HG03460 (cell line): ENCODE measurements around the gene NLRP1.

Source experiments
- ATAC-seq: cut with Tn5 transposase; IDR thresholded peaks from one replicate; pipeline ENCODE4 v1.9.1; 2021; ENCODE audit not compliant: unreplicated experiment

NLRP1 gene

DNA sequence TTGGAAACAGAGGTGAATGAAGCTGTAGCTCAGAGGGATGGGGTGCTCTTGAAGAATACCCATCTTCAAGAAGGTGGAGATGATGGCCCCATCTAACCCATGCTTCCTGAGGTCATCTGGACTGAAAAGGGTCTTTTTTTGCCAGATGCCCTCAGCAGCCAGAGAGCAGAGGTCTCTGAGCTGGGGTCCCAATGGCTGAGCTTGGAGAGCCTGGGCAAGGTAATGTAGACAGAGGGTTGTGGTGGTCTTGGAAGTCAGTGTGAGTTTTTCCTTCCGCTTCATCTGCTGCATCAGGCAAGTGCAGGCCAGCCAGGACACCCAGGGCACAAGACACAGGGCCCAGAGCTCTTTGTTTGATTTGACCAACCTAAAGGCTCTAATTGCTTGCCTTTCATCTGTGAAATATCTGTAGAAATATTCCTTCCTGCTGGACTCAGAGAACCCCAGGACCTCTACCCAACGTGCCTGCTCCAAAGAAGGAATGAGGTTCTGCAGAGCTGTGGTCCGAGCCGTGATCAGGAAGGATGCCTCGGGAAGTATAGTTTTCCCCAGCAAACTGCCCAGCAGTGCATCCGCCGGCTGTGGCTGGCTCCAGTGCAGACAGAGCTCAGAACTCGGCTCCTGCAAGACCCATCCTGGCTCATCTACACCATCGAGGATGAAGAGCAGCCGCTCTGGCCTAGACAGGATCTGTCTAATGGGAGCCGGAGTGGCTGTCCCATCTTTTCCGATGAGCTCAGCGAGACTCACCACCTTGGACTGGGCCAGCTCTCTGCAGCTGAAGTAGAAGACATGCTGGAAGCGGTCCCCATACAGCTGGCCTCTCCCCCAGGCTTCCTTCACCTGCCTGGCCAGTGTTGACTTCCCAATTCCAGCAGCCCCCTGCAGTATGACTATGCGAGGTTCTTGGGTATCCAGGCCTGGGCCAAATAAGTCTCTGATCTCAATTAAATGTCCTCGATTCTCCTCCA is 25.2 kb downstream of the NLRP1 start:
- no peak for ATAC-seq

DNA sequence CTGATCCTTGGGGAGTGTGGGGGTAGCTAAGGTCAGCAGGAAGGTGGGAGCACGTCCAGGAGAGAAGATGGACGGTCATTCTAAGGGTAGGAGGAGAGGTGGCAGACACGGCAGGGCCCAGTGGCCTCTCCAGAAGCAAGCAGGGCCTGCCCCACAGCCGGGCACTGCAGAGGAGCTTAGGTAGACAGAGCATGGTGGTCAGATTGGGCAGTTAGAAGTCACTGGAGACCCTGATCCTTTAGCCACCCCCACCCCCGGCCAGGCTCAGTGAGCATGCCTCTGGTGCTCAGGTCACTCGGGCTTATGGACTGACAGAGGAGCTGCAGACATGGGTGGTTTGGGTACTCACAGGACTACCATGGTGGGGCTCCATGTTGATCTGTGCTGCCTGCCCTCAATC is 26.3 kb downstream of the NLRP1 start:
- no peak for ATAC-seq

DNA sequence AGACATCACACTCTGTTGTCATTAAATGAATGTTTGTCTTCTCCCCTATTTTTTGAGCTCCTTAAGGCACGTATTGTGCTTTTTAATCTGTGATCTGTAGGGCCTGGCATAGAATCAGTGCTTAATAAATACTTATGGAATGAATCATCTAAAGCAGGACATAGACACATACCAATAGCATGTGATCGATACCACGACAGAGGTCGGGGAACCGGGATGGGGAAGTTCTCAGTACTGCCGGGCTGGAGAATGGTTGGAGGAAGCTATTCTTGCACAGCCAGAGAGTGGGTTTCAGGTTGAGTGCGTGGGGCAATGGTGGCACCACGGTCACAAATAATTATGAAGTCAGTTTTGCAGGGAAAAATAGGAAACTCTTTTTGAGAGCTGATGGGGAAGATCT is 26.8 kb downstream of the NLRP1 start:
- ATAC-seq, result no peak

DNA sequence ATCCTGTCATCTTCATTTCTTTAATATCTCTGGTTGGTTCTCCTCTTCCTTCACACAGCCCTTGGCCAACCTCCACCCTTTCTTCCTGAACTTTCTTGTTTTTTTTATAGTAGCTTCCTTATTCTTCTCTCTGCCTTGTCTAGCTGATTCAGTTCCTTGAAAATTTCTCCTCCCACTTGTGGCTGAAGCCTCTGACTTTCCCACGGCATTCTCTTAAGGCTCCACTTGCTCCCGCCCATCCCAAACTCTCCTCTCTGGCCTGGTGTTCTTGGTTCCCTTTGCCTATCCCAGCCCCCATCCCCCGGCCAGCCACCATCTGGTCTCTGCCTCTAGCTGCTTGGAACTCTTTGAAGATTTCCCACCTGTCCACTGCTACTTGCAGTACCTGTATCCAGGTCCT is 29.1 kb downstream of the NLRP1 start:
- no peak for ATAC-seq

DNA sequence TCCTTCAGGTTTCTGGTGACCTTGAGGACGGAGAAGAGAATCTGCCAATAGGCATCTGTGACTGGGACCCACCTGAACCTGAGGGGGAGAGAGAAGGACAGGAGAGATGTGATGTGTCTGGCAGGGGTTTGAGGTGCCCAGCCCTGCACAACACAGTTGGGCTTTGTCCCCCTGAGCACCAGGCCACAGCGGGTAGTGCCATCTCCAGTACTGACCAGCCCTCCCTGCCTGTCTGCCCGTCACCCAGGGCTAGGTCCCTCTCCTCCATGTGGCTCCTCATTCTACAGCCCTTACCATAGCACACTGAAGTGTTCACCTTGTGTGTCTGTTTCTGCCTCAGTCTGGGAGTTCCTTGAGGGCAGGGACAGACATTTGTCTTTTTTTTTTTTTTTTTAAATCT is 30.8 kb downstream of the NLRP1 start:
- ATAC-seq, result no peak

DNA sequence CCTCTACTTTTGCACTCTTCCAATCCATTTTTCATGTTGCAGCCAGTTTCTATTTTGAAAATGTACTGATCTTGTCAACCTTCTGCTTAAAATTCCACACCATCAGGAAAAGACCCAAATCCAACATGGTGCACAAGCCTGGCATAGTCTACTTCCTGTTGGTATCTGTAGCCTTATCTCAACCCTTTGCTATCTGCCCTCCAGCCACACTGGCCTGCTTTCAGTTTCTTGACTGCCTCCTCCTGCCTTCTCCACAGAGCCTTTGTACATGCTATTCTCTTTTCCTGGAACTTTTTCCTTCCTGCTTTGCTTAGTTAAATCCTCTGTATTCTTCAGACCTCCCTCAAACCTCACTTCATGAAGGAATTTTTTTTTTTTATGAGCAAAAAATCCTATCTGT is 31.5 kb downstream of the NLRP1 start:
- no peak for ATAC-seq

DNA sequence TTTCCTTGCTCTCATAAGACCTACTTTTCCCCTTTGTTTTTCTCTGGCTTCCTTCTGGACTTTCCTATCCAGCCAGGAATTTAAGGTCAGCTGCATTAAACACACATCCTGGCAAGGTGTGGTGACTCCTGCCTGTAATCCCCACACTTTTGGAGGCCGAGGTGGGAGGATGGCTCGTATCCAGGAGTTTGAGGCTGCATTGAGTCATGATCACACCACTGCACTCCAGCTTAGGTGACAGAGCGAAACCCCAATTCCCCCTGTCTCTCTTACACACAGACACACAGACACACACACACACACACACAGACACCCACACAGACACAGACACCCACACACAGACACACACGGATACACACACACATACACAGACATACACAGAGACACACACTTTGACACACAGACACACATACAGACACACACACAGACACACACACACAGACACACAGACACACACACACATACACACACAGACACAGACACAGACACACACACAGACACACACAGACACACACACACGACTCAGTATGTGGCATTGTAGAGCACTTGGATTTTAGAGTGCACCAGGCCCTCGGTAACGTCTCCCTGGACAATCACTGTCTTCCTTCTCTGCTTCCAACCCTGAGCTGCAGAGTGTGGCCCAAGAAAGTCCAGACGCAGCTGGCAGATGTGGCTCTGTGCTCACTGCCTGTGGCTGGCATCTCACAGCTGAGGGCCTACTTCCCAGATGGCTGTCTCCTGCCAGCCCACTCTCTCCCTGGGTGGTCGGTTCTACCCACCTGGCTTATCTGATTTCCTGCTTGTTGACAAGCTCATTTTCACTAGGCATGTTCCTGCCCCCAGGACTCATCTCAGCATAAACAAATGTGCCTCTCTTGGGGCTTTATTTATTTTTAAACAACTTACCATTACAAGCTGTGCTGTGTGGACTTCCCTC is 39.0 kb downstream of the NLRP1 start:
- no peak for ATAC-seq

DNA sequence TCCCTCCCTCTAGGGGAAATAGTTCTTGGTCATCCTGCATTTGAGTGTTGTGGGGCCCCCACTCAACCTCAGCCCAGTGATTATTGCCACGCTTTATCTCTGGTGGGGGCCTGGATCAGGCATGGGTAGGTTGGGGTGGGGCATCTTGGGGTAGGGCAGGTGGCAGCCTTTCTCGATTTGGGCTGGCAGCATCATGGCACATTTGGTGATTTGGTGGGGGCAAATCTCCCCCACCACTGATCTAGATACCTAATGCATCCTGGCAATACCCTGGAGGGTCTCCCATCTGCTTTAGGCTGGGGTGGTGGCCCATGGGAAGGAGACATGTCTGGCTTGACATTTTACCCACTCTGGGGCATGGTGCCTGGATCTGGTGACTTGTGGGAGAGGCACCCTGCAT is 40.2 kb downstream of the NLRP1 start:
- ATAC-seq, result no peak

DNA sequence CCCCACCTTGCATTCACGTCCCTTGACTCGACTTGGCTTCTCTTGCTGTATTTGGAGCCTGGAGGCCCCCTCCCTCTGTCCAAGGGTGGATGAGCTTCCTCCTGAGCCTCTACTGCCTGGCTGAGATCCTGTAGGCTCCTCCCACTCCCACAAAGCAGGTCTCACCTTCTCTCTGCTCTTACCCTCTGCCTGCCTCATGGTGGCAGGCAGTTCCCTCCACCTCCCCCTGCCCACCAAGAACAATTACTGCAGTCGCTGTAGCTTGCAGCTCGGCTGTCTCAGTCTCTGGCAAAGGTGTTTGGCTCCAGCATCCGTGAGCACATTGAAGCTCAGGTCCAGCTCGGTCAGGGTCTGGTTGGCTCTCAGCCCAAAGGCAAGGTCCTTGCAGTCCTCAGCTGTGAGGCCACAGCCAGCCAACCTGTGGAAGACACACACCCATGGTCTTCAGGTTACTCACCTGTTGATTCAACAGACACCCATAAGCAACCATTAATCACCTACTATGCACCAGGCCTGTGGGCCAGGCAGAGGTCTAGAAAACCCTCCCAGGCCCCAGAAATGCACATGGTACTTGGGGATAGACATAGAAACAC is 42.6 kb downstream of the NLRP1 start:
- ATAC-seq, result no peak

DNA sequence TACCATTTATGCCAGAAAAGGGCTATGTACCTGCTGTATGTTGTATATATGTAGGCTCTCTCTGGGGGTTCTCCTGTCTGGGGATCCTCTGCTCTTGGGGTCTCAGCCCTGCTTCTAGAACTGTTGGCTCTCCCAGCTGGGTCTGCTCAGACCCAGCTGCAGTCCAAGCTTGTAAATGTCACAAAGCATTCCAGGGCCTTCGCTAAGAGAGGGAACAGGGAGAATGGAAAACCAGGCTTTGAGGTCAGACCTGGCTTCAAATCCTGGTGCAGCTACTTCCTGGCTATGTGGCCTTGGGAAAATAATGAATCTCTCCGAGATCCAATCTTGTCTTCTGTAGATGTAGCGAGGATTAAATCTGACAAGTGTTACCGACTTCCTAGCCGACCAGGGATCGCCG is 44.0 kb downstream of the NLRP1 start:
- no peak for ATAC-seq

DNA sequence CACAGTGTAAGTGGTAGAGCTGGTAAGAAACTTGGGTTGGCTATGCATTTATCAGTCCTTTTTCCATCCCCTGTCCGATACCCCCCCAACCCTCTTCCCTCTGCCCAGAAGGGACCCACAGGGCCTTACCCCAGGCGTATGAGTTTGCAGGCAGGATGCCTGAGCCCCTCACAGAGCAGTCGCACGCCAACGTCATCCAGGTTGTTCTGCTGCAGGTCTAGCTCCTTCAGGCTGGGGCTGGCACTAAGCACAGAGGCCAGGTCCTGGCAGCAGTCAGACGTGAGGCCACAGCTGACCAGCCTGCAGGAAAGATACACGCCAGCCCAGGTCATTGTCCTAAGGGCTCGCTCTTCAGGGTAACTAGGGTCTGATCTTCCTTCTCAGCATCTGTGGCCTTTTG is 45.0 kb downstream of the NLRP1 start:
- no peak for ATAC-seq

DNA sequence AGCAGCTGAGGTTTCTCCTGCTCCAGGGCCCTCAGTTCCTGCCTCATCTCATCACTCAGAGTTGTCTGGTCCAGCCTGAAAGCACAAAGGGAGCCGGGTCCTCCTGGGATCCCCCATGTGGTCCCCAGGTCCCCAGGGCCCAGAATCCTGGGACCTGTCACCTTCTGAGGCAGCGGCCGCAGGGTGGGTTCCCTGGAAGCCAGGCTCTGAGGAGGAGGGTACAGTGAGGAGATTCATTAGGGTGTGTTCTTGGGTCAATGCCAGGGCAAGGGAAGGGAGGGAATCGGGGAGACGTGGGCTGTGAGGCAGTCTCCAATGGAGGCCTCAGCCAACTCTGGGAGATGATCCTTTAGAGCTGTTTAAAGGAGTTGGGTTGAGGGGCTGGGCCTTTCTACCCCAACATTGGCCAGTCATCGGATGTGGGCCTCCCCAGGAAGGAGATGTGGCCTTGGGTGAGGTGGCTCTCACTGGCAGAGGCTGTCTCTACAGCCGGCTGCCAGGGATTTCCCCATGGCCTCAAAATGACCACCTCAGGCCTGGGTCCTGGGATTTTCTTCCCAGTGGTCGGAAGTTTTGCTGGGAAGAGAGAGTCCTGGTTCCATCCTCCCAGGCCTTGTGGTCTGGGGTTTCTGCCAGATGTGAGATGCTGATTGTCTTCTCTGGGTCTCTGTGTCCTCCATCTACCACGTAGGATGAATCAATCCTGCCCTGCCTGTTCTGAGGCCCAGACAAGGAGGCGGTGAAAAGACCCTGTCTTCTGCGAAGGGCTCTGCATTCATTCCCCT is 47.3 kb downstream of the NLRP1 start:
- no peak for ATAC-seq

DNA sequence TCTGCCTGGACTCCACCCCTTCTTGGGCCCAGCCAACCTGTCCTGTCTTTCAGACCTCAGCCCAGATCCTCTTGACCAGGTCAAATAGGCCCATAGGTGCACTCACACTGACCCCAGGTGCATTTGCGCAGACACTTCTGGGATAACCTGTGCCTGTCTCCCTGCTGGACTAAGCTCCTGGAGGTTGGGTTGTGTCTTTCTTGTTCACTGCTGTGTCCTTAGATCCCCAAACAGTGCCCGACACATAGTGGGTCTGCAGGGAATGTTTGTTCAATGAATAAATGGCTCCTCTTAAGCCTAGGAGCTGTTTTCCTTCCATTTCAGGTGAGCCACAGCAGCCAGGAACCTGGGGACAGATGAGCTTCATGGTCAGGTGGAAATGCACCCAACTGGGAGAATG is 48.9 kb downstream of the NLRP1 start:
- no peak for ATAC-seq

DNA sequence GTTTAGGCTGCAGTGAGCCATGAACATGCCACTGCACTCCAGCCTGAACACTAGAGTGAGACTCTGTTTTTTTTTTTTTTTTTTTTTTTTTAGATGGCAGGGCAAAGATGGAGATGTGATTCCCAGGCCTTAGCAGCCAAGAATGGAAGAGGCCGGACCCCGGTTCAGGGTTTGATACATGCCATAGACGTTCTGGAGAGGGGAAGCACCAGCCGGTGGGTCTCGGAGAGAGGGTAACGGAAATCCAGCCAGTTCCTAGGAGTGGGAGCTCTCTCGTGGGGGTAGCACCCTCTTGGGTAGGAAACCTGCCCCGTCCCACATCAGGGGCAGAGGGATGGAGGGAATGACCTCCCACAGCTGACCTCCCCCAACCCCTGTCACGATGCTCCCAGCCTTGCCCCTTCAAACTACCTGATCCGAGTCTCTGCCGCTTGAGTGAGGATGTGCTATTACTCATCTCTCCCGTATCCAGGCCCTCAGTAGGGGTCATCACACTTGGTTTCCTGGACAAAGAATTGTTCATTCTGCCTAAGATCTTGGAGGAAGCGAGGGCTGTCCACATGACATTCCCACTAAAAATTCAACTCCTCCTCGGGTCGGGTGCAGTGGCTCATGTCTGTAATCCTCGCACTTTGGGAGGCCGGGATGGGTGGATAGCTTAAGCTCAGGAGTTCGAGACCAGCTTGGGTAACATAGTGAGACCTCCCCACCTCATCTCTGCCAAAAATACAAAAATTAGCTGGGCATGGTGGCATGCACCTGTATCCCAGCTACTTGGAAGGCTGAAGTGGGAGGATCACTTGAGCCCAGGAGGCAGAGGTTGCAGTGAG is 50.6 kb downstream of the NLRP1 start:
- ATAC-seq, result no peak

DNA sequence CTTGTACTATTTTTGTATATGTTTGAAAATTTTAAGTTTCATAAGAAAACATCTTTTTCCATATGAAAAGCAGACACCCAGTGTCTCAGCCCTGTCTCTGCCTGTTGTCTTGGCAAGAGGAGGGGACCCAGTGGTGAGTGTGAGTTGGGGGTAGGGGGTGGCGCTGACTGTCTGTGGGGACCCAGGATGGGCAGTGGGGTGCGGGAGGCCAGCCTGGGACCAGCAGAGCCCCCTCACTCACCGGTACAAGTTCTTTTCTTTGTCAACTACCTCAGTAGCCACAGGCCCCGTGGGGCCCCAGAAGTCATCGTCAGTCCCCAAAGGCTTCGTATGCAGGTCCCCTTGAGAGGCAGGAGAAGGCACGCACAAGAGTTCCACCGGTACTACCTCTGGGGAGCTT is 51.7 kb downstream of the NLRP1 start:
- no peak for ATAC-seq

DNA sequence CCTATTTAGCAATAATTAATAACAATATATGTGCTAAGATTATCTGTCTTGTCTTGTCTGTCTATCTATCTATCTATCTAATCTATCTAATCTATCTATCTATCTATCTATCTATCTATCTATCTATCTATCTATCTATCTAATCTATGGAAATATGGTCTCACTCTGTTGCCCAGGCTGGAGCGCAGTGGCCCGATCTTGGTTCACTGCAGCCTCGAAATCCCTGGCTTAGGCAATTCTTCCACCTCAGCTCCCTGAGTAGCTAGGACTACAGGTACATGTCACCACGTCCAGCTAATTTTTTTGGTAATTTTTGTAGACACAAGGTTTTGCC is 53.3 kb downstream of the NLRP1 start:
- ATAC-seq, result no peak

DNA sequence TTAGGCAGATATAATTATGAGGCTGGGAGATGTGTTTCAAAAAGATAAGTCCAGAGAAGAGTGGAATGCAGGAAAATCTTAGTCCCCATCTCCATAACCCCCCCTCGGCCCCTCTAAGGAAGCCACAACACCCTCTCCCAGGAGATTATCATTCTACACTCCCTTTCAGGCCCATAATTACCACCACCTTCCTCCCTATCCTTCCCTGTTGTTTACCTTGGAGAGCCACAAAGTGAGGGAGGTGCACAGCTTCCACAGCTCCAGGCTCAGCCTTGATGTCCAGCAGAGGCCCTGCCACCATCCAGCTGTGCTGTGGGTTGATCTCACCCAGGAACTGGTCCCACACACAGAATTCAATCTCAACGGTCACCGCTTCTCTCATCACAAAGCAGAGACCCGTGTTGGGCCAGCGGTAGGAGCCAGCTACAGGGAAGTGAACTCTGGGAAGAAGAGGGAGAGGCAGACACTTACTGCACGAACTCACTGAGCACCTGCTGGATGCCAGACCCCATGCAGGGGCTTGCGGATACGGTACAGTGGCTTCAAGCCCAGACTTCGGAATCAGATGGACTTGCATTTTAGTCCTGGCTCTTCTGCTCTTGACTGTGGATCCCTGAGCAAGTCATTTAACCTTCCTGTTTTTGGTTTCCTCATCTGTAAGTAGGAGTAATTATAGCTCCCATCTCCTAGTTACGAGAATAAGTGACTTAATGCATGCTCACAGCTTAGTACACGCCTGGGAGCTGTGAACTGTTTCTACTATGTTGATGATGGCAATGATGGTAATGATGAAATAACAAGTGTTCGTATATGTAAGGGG is 53.8 kb downstream of the NLRP1 start:
- no peak for ATAC-seq

DNA sequence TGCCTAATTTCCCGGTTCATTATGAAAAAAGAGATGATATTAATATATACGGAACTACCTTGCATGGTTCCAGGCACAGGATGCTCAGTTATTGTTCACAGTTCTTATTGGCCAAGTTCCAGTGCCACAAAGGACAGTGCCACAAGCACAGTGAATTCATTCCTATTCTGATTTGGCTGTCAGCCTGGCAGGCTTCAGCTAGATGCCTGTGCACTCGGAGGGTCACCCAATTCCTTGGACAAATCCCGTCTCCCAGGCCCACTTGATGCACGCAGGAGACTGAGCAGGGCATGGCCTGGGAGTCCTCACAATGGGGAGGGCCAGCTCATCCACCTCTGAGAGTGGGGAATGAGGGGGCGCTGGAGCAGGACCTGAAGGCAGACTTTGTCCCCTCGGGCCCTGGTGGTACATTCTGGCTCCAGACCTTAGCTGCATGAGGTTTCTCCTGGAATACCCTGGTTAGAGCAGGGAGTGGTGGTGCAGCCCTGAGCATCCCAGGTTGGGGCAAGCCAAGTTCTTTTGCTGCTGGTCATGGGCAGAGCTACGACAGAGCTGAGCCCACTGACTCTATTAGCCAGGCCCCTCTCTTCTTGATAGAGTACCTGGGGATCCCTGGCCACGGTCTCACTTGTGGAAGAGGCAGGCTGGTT is 56.6 kb downstream of the NLRP1 start:
- ATAC-seq, result no peak
